Activated naive CD8-positive, alpha-beta T cell treated with anti-CD3 and anti-CD28 coated beads, Interleukin-2, amount 10 ng/mL, durations not matched to agents 7 days and 5 days (primary cell): Measurements from ENCODE around the gene TMEM138. TPM values are rescaled to one million over a fixed set of nuclear protein-coding genes. Genes with fewer than 3 reads are reported as not detected.

Experiments used
- ATAC-seq: fragments of 150-1000 bp; cut with Tn5 transposase; one replicate; pipeline ENCODE4 v1.10.0; 2021; ENCODE audit warnings: low read depth, moderate library complexity
- POLR2A ChIA-PET: fragments of 350-600 bp; sonication (Branson Sonifier 250); formaldehyde crosslinking; loops from one replicate; lab custom pipeline; 2021; ENCODE audit warnings: antibody characterized with exemption; lab: Charles Lee
- DNase-seq: peaks from one replicate; pipeline ENCODE4 v3.0.0; 2021
- H3K27ac Mint-ChIP-seq: one replicate; pipeline ENCODE4 v1.8.0; 2022; ENCODE audit warnings: mild to moderate bottlenecking, mixed read lengths
- H3K27me3 Mint-ChIP-seq: one replicate; pipeline ENCODE4 v1.8.0; 2022; ENCODE audit warnings: mild to moderate bottlenecking, moderate library complexity, mixed read lengths
- H3K36me3 Mint-ChIP-seq: one replicate; pipeline ENCODE4 v1.8.0; 2021; ENCODE audit warnings: mild to moderate bottlenecking, mixed read lengths
- H3K4me1 Mint-ChIP-seq: one replicate; pipeline ENCODE4 v1.8.0; 2021; ENCODE audit warnings: mixed read lengths
- H3K4me3 Mint-ChIP-seq: one replicate; pipeline ENCODE4 v1.8.0; 2022; ENCODE audit warnings: mild to moderate bottlenecking, moderate library complexity, mixed read lengths
- H3K9me3 Mint-ChIP-seq: one replicate; pipeline ENCODE4 v1.8.0; 2021; ENCODE audit warnings: mixed read lengths
- total RNA-seq, 2 experiments: library from RNA; stranded (reverse); gene quantifications; one replicate each; pipeline ENCODE4 v1.2.3, GENCODE V29; 2021

TMEM138 gene
- total RNA-seq, 2 experiments from 2014 or later: 53.4 to 57.7 TPM

DNA sequence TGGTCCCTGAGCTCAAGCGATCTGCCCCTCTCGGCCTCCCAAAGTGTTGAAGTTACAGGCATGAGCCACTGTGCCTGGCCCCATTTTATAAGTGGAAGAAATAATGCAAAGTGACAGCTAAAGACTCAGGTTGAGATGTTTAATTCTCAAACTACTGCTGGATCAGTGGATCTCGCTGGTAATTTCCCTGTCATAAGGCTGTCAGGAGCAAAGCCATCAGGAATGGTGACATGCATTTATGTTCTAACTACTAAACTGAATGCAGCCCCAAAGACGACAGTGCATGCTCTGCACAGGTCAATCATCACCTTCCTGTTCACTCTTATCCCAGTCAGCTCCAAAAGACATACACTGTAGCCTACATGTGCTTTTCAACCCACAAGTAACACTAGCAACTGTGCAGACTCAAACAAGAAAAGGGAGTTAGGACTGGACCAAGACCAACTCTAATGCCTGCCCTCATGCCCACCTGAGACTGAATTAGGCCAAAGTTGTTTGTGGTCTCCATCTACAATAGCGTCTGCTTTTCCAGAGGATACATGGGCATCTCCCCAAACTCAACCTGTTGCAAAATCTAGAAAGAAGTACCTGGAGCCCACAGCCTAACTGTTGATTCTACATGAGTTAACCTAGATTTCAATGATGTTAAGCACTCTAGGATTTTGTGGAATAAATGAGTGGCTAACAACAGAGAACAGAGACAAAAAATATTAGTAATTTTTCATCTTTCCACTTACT is 45.0 kb downstream of the TMEM138 start:
- Mint-ChIP-seq H3K27ac (peak overlapping the region; percentile 32), H3K4me1 (peaks cover 5% of the 10 kb centered on the region), H3K27me3 (no peaks in the 10 kb centered on the region), H3K9me3 (no peaks in the 10 kb centered on the region), H3K36me3 (peaks cover 29% of the 10 kb centered on the region), H3K4me3 (no peak overlapping the region)
- ATAC-seq: no peak
- DNase-seq: no peak
- POLR2A ChIA-PET: interaction anchor here (0.7 kb wide), 2 partner anchors 15 to 47 kb away, joined by 3 read pairs; partner anchors contain the start of gene TMEM216

- H3K4me1 Mint-ChIP-seq: peaks cover 18% of the 10 kb centered on the region
- H3K4me3 Mint-ChIP-seq: no peak overlapping the region
- peaks cover 39% of the 10 kb centered on the region for H3K36me3 Mint-ChIP-seq
- no peaks in the 10 kb centered on the region for H3K27me3 Mint-ChIP-seq
- no peak for DNase-seq
- ATAC-seq: no peak
- no peak overlapping the region for H3K27ac Mint-ChIP-seq
- POLR2A ChIA-PET: interaction anchor here (0.8 kb wide), 1 partner anchor 18 kb away, joined by 3 read pairs; the partner anchor contains the start of genes CPSF7 and SDHAF2
- no peaks in the 10 kb centered on the region for H3K9me3 Mint-ChIP-seq
Measured at GRCh38 chr11:61411589-61411988, 49.4 kb downstream of the TMEM138 start.

GRCh38 chr11:61413496-61413895 is 51.3 kb downstream of the TMEM138 start:
- Mint-ChIP-seq H3K27ac (peak overlapping the region; percentile 77), H3K27me3 (no peaks in the 10 kb centered on the region), H3K36me3 (peaks cover 41% of the 10 kb centered on the region), H3K9me3 (no peaks in the 10 kb centered on the region), H3K4me1 (peaks cover 23% of the 10 kb centered on the region), H3K4me3 (no peak overlapping the region)
- DNase-seq (no peak), ATAC-seq (no peak)
- POLR2A ChIA-PET: interaction anchor here (0.6 to 0.9 kb wide), 4 partner anchors 13 to 94 kb away, joined by 3 to 4 read pairs (median 3); no protein-coding TSS in a partner anchor

- DNase-seq (no peak), ATAC-seq (peak; percentile 22)
- peak overlapping the region; percentile 57 for H3K4me3 Mint-ChIP-seq
- POLR2A ChIA-PET: no interaction called here
- H3K9me3 Mint-ChIP-seq: no peaks in the 10 kb centered on the region
- peak overlapping the region; percentile 87 for H3K27ac Mint-ChIP-seq
- H3K4me1 Mint-ChIP-seq: peaks cover 28% of the 10 kb centered on the region
- peaks cover 42% of the 10 kb centered on the region for H3K36me3 Mint-ChIP-seq
- no peaks in the 10 kb centered on the region for H3K27me3 Mint-ChIP-seq
Measured at GRCh38 chr11:61414547-61414946, 52.4 kb downstream of the TMEM138 start.

DNA sequence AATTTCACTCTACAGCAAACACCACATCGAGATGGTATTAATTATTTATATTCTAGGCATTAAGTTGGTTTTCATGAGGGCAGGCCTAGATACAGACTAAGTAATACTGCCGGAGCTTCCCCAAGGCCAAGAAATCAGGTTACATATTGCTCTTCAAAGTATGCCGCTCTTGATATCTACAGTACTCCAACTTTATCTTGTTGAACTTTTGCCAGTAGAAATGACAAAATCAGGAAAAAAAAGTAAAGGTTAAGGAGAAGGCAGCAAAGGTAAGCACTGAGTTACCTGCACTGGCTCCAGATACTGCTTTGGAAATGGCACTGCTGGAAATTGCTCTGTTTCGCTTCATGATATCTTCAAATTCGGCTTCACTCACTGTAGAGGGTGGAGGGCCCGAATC is 53.2 kb downstream of the TMEM138 start:
- Mint-ChIP-seq H3K4me1 (peaks cover 34% of the 10 kb centered on the region), H3K27me3 (no peaks in the 10 kb centered on the region), H3K9me3 (no peaks in the 10 kb centered on the region), H3K4me3 (no peak overlapping the region), H3K36me3 (peaks cover 50% of the 10 kb centered on the region), H3K27ac (peak overlapping the region; percentile 87)
- DNase-seq (no peak), ATAC-seq (no peak)
- POLR2A ChIA-PET: no interaction called here

DNA sequence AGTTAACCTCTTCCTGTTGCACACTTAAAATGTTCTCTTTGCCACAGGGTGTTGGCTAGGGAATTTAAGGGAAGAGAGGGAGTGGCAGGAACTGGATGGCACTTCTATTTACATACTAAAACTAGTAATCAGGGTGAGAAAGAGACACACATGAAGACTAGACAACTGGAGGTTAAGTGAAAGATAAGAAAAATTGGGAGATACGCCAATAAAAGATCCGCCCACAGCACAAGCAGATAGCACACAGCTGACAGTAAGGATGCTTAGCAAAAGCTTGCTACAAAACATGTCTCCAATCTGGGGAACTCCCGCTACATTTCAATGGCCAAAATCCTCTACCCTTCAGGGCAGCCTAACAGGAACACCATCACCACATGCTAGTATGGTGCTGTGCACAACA is 54.8 kb downstream of the TMEM138 start:
- no peaks in the 10 kb centered on the region for H3K27me3 Mint-ChIP-seq
- POLR2A ChIA-PET: no interaction called here
- peaks cover 35% of the 10 kb centered on the region for H3K4me1 Mint-ChIP-seq
- no peak for ATAC-seq
- peak overlapping the region; percentile 38 for H3K27ac Mint-ChIP-seq
- peaks cover 45% of the 10 kb centered on the region for H3K36me3 Mint-ChIP-seq
- H3K4me3 Mint-ChIP-seq: no peak overlapping the region
- H3K9me3 Mint-ChIP-seq: no peaks in the 10 kb centered on the region
- DNase-seq: no peak

DNA sequence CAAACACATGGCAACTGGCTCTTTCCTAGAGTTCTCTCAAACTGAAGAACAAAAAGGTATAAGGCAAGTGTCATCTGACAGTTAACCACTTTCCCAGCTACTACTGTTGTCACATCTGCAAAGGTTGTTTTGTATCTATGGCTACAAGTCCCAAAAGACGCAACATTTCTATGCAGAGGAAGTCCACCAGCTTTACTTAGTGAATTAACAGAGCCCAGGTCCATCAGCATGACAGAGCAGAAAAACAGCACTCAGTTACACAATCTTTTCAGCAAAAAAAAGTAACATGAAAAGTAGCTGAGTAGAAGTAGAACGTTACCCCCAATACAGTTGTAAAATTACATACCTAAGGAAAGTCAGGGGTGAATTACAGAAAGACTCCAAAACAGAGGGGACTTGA is 55.5 kb downstream of the TMEM138 start:
- no peaks in the 10 kb centered on the region for H3K9me3 Mint-ChIP-seq
- no peak for DNase-seq
- POLR2A ChIA-PET: interaction anchor here (2.0 kb wide), 1 partner anchor 12 kb away, joined by 4 read pairs; the partner anchor contains the start of genes CPSF7 and SDHAF2
- H3K36me3 Mint-ChIP-seq: peaks cover 49% of the 10 kb centered on the region
- peak overlapping the region; percentile 73 for H3K27ac Mint-ChIP-seq
- no peaks in the 10 kb centered on the region for H3K27me3 Mint-ChIP-seq
- H3K4me3 Mint-ChIP-seq: no peak overlapping the region
- H3K4me1 Mint-ChIP-seq: peaks cover 42% of the 10 kb centered on the region
- no peak for ATAC-seq

DNA sequence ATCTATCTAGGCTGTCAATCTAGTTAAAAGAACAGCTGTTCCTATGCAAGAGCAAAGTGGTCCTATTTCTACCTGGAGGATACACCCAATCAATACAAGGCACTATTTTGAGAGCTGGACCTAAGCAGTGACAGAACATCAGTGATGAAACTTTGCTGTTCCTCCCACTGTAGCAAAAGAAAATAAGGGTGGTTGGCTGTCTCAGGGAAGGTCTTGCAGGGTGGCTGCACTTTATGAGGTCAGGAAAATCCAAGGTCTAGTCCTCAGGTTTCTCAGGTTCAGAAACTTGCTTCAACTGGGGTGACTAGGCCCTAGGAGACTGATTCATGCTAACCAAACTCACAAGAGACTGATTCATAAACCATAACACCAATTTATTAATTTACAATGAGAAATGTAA is 56.0 kb downstream of the TMEM138 start:
- H3K27me3 Mint-ChIP-seq: no peaks in the 10 kb centered on the region
- ATAC-seq: no peak
- H3K27ac Mint-ChIP-seq: peak overlapping the region; percentile 73
- DNase-seq: no peak
- H3K4me3 Mint-ChIP-seq: no peak overlapping the region
- H3K9me3 Mint-ChIP-seq: no peaks in the 10 kb centered on the region
- POLR2A ChIA-PET: interaction anchor here (2.0 kb wide), 1 partner anchor 12 kb away, joined by 4 read pairs; the partner anchor contains the start of genes CPSF7 and SDHAF2
- peaks cover 47% of the 10 kb centered on the region for H3K36me3 Mint-ChIP-seq
- peaks cover 43% of the 10 kb centered on the region for H3K4me1 Mint-ChIP-seq

Other genes with a start within 250 kb of the TMEM138 start
- 1 to 10 TPM; 5.6 to 6.0 TPM for gene VPS37C, start 200.9 kb upstream of the TMEM138 start, total RNA-seq
- gene PGA3, start 158.9 kb upstream of the TMEM138 start, total RNA-seq: not detected
- not detected for gene PGA4, start 140.0 kb upstream of the TMEM138 start, total RNA-seq
- not detected for gene PGA5, start 121.2 kb upstream of the TMEM138 start, total RNA-seq
- gene VWCE, start 67.1 kb upstream of the TMEM138 start, total RNA-seq: 1 to 10 TPM; 2.4 to 3.1 TPM
- 100 to 1,000 TPM; 168 to 181 TPM for gene DDB1, start 29.3 kb upstream of the TMEM138 start, total RNA-seq
- 10 to 100 TPM; 31.5 to 34.3 TPM for gene TKFC, start 29.1 kb upstream of the TMEM138 start, total RNA-seq
- gene CYB561A3, start 492 bp upstream of the TMEM138 start, total RNA-seq: 10 to 100 TPM; 43.6 to 44.7 TPM
- 10 to 100 TPM; 10.5 to 11.1 TPM for gene TMEM216, start 30.2 kb downstream of the TMEM138 start, total RNA-seq
- 100 to 1,000 TPM; 115 to 118 TPM for gene CPSF7, start 67.6 kb downstream of the TMEM138 start, total RNA-seq
- 10 to 100 TPM; 48.5 to 53.1 TPM for gene SDHAF2, start 67.8 kb downstream of the TMEM138 start, total RNA-seq
- not detected for gene LRRC10B, start 146.4 kb downstream of the TMEM138 start, total RNA-seq
- gene SYT7, start 218.7 kb downstream of the TMEM138 start, total RNA-seq: not detected